ENCODE data around the gene KCNAB2.
"Not testable (repeated sequence)": the region's sequence is repeated elsewhere in the genome, so short reads cannot be mapped to it uniquely, and the experiment has no call there.

The KCNAB2 gene

GRCh38 chr1:6010554-6010953, 35.1 kb upstream of the KCNAB2 start:
- DNase-seq (ENCODE audit: low read depth), result no peak

GRCh38 chr1:6011161-6011945, 34.3 kb upstream of the KCNAB2 start:
- no peak for DNase-seq (ENCODE audit: low read depth)

DNA sequence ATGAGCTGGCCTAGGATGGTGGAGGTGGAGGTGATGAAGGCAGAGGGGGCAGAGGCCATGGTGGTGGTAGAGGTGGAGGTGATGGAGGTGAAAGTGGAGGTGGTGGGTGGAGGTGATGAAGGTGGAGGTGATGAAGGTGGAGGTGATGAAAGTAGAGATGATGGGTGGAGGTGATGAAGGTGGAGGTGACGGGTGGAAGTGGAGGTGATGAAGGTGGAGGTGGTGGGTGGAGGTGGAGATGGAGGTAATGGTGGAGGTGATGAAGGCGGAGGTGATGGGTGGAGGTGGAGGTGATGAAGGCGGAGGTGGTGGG, 33.8 kb upstream of the KCNAB2 start:
- DNase-seq (ENCODE audit: low read depth), result no peak

GRCh38 chr1:6012529-6013318, 33.0 kb upstream of the KCNAB2 start:
- DNase-seq (ENCODE audit: low read depth), result no peak

- DNase-seq (ENCODE audit: low read depth), result no peak
These were observed 32.2 kb upstream of the KCNAB2 start for GRCh38 chr1:6013491-6013890.

GRCh38 chr1:6014130-6014999, 31.3 kb upstream of the KCNAB2 start:
- DNase-seq (ENCODE audit: low read depth), result no peak

DNA sequence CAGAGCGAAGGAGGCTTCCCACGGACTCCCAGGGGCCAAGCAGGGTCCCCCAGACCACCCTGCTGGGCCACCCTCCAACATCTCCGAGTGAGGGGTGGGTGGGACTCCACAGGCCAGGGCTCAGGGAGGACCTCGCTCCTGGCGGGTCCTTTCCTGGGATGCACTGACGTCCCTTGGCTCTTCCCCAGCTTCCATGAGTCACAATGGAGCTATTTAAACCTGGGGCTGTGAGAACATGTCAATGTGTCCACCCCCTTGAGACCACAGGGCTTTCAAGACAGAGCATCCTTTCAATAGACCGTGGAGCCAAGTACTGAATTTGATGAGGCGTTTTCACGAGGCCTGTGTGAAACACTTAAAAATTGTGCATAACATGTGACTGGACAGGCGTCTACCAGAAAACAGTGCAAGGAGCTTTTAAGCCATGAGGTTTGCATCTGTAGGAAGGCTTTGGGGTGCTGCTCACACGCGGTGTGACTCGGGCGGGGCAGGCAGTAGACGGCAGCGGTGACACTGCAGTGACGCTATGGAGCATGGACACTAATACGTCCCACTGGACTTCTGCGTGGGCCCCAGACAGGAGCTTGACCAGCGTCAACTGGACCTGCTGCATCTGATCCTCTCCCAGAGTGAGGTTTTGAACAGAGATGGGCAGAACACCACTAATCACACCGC, 29.4 kb upstream of the KCNAB2 start:
- DNase-seq (ENCODE audit: low read depth), result no peak

DNA sequence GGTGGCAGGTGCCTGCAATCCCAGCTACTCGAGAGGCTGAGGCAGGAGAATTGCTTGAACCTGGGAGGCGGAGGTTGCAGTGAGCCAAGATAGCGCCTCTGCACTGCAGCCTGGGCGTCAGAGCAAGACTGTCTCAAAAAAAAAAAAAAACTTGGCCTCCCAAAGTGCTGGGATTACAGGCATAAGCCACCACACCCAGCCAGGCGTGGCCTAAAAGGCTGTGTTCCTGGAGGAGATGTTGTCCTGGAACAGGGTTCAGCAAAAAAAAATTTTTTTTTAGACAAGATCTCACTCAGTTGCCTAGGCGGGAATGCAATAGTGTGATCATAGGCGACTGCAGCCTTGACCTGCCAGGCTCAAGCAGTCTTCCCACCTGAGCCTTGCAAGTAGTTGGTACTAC, 28.0 kb upstream of the KCNAB2 start:
- DNase-seq (ENCODE audit: low read depth), result not testable (repeated sequence)

GRCh38 chr1:6019166-6019845, 26.4 kb upstream of the KCNAB2 start:
- DNase-seq (ENCODE audit: low read depth), result no peak

DNA sequence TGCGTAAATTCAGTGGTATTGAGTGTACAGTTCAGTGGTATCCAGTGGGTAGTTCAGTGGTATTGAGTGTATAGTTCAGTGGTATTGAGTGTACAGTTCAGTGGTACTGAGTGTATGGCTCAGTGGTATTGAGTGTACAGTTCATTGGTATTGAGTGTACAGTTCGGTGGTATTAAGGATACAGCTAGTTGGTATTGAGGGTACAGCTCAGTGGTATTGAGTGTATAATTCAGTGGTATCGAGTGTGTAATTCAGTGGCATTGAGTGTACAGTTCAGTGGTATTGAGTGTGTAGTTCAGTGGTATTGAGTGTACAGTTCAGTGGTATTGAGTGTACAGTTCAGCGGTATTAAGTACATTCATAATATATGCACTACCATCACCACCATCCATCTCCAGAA, 23.5 kb upstream of the KCNAB2 start:
- no peak for DNase-seq (ENCODE audit: low read depth)

DNA sequence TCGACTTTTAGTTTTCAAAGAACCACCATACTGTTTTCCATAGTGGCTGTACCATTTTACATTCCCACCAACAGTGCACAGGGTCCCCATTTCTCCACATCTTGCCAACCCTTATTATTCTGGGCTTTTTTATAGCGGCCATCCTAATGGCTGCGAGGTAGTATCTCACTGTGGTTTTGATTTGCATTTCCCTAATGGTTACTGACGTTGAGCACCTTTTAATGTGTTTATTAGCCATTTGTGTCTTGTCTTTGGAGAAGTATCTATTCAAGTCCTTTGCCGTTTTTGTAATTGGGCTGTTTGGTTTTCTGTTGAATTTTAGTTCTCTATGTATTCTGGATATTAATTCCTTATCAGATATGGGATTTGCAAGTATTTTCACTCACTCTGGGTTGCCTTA, 22.3 kb upstream of the KCNAB2 start:
- no peak for DNase-seq (ENCODE audit: low read depth)

- DNase-seq (ENCODE audit: low read depth), result no peak
These were observed 21.3 kb upstream of the KCNAB2 start for GRCh38 chr1:6024376-6024775.

GRCh38 chr1:6025269-6026094, 20.2 kb upstream of the KCNAB2 start:
- no peak for DNase-seq (ENCODE audit: low read depth)

DNA sequence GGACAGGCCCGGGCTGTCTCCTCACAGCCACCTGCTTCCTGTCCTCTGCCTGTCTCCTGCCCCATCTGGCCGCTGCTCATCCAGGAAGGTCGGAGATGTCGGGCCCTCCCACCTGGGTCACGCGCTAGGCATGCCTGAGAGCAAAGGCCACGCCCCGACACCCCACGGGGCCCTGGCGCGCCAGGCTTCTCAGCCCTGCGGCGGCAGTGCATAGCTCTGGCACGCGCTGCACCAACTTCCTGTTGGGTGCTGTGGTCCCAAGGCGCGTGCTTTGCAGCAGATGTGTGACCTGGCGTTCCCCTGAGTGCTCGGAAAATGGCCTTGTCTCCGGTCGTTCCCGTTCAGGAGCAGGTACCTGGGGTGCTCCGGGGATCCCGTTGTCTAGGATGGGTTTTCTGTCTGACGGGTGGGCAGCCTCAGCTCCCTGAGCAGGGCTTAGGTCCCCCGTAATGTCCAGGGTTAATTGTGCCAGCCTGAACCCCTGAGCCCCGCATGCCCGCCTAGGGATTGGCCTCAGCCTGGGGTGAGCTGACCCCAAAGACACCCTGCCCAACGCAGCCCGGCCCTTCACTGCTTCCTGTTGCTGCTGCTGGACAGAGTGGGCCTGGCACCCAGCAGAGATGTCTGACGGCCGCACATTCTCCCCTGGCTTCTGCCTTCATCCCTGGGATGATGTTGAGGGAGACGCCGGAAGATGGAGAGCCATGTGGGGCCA, 19.4 kb upstream of the KCNAB2 start:
- DNase-seq (ENCODE audit: low read depth), result peak; percentile 91

DNA sequence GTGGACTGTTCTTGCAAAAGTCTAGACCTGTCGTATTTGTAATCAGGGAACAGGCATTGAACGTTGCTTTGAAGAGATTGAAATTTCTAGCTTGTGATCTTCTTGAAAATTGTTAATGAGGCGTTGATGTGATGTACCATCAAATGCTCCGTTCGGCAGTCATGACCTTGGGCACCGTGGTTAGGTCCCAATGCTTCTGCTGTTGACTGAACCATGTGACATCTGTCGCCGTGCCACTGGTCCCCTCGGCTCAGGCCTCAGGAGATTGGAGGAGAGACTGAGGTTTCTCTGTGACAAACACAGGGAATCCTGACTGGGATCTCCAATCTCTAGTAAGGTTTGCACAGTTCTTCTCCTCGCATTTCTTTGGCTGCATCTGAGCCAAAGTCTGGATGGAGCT, 18.1 kb upstream of the KCNAB2 start:
- no peak for DNase-seq (ENCODE audit: low read depth)

GRCh38 chr1:6028042-6028850, 17.4 kb upstream of the KCNAB2 start:
- DNase-seq (ENCODE audit: low read depth), result peak; percentile 39

DNA sequence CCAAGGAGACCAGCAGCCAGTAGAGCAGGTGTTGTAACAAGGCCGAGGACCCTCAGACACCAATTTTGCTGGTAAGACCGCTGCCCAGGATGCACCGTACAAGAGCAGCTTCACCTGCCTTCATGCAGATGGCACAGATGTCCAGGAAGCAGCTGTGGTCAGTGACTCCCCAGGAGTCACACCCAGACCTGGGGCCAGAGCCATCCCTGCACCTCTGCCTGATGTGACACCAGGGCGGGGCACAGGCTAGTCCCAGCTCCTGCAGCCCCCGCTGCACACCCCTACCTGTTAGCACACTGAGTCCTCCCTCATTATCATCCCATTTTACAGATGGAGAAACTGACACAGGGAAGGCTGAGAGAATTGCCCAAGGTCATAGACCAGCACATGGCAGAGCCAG, 16.3 kb upstream of the KCNAB2 start:
- DNase-seq (ENCODE audit: low read depth), result no peak

GRCh38 chr1:6030132-6030531, 15.6 kb upstream of the KCNAB2 start:
- no peak for DNase-seq (ENCODE audit: low read depth)

Measured in T follicular helper cell (primary cell).